Measurements from ENCODE around the gene PRUNE2.
"Not testable (repeated sequence)": the region's sequence is repeated elsewhere in the genome, so short reads cannot be mapped to it uniquely, and the experiment has no call there.

The PRUNE2 gene

GRCh38 chr9:76692458-76693129 is 213.3 kb downstream of the PRUNE2 start:
- no peak for DNase-seq (ENCODE audit: low read depth)

- no peak for DNase-seq (ENCODE audit: low read depth)
These were observed 214.2 kb downstream of the PRUNE2 start for GRCh38 chr9:76691517-76692313.

- no peak for DNase-seq (ENCODE audit: low read depth)
These were observed 214.9 kb downstream of the PRUNE2 start for GRCh38 chr9:76690973-76691370.

- no peak for DNase-seq (ENCODE audit: low read depth)
These were observed 215.5 kb downstream of the PRUNE2 start for GRCh38 chr9:76690246-76690972.

GRCh38 chr9:76688471-76689238 is 217.3 kb downstream of the PRUNE2 start:
- DNase-seq (ENCODE audit: low read depth) = no peak

- DNase-seq (ENCODE audit: low read depth) = peak; percentile 65
These were observed 218.0 kb downstream of the PRUNE2 start for GRCh38 chr9:76687861-76688391.

- no peak for DNase-seq (ENCODE audit: low read depth)
These were observed 219.2 kb downstream of the PRUNE2 start for GRCh38 chr9:76686756-76687155.

GRCh38 chr9:76684213-76684612 is 221.7 kb downstream of the PRUNE2 start:
- DNase-seq (ENCODE audit: low read depth) = no peak

GRCh38 chr9:76681556-76681955 is 224.4 kb downstream of the PRUNE2 start:
- DNase-seq (ENCODE audit: low read depth) = no peak

GRCh38 chr9:76680716-76681425 is 225.0 kb downstream of the PRUNE2 start:
- no peak for DNase-seq (ENCODE audit: low read depth)

GRCh38 chr9:76677481-76678055 is 228.3 kb downstream of the PRUNE2 start:
- no peak for DNase-seq (ENCODE audit: low read depth)

GRCh38 chr9:76676857-76677256 is 229.1 kb downstream of the PRUNE2 start:
- no peak for DNase-seq (ENCODE audit: low read depth)

GRCh38 chr9:76667521-76667957 is 238.4 kb downstream of the PRUNE2 start:
- DNase-seq (ENCODE audit: low read depth) = peak; percentile 44

GRCh38 chr9:76665966-76666365 is 239.9 kb downstream of the PRUNE2 start:
- not testable (repeated sequence) for DNase-seq (ENCODE audit: low read depth)

GRCh38 chr9:76665458-76665857 is 240.5 kb downstream of the PRUNE2 start:
- DNase-seq (ENCODE audit: low read depth) = no peak

- DNase-seq (ENCODE audit: low read depth) = no peak
These were observed 241.8 kb downstream of the PRUNE2 start for GRCh38 chr9:76664120-76664519.

GRCh38 chr9:76662476-76663281 is 243.2 kb downstream of the PRUNE2 start:
- DNase-seq (ENCODE audit: low read depth) = no peak

GRCh38 chr9:76658510-76659231 is 247.2 kb downstream of the PRUNE2 start:
- DNase-seq (ENCODE audit: low read depth) = no peak

- DNase-seq (ENCODE audit: low read depth) = no peak
These were observed 248.6 kb downstream of the PRUNE2 start for GRCh38 chr9:76657265-76657664.

All from GM04503 (cell line).